Ishikawa (cell line): Measurements from ENCODE around the gene GUCY2D.

Experiments
- CEBPB ChIP-seq: IDR thresholded peaks from 2 replicates; pipeline ENCODE4 v1.6.1; 2012
- CREB1 ChIP-seq: IDR thresholded peaks from 2 replicates; pipeline ENCODE4 v1.6.1; 2012; ENCODE audit warnings: low read depth
- EGR1 ChIP-seq: IDR thresholded peaks from 2 replicates; pipeline ENCODE4 v1.6.1; 2012
- EP300 ChIP-seq: IDR thresholded peaks from 2 replicates; pipeline ENCODE4 v1.6.1; 2012; ENCODE audit warnings: borderline replicate concordance
- FOXM1 ChIP-seq: IDR thresholded peaks from 2 replicates; pipeline ENCODE4 v1.6.1; 2012; ENCODE audit warnings: low read depth, borderline replicate concordance
- NFIC ChIP-seq: IDR thresholded peaks from 2 replicates; pipeline ENCODE4 v1.6.1; 2012
- RAD21 ChIP-seq: IDR thresholded peaks from 2 replicates; pipeline ENCODE4 v1.6.1; 2012; ENCODE audit warnings: low read depth
- TAF1 ChIP-seq: IDR thresholded peaks from 2 replicates; pipeline ENCODE4 v1.6.1; 2012; ENCODE audit warnings: low read depth, mild to moderate bottlenecking
- TCF12 ChIP-seq: IDR thresholded peaks from 2 replicates; pipeline ENCODE4 v1.6.1; 2012; ENCODE audit warnings: low read depth
- TEAD4 ChIP-seq: IDR thresholded peaks from 2 replicates; pipeline ENCODE4 v1.6.1; 2012
- YY1 ChIP-seq: IDR thresholded peaks from 2 replicates; pipeline ENCODE4 v1.6.1; 2012; ENCODE audit warnings: low read depth
- ZBTB7A ChIP-seq: IDR thresholded peaks from 2 replicates; pipeline ENCODE4 v1.6.1; 2012; ENCODE audit warnings: low read depth
- TF ChIP-seq, protein P1 (sequence below): IDR thresholded peaks from 2 replicates; pipeline ENCODE4 v1.6.1; 2012
- TF ChIP-seq, protein P2 (sequence below): IDR thresholded peaks from 2 replicates; pipeline ENCODE4 v1.6.1; 2012; ENCODE audit warnings: low read depth, mild to moderate bottlenecking
- TF ChIP-seq, protein P3 (sequence below): IDR thresholded peaks from 2 replicates; pipeline ENCODE4 v1.6.1; 2012

Gene GUCY2D

DNA sequence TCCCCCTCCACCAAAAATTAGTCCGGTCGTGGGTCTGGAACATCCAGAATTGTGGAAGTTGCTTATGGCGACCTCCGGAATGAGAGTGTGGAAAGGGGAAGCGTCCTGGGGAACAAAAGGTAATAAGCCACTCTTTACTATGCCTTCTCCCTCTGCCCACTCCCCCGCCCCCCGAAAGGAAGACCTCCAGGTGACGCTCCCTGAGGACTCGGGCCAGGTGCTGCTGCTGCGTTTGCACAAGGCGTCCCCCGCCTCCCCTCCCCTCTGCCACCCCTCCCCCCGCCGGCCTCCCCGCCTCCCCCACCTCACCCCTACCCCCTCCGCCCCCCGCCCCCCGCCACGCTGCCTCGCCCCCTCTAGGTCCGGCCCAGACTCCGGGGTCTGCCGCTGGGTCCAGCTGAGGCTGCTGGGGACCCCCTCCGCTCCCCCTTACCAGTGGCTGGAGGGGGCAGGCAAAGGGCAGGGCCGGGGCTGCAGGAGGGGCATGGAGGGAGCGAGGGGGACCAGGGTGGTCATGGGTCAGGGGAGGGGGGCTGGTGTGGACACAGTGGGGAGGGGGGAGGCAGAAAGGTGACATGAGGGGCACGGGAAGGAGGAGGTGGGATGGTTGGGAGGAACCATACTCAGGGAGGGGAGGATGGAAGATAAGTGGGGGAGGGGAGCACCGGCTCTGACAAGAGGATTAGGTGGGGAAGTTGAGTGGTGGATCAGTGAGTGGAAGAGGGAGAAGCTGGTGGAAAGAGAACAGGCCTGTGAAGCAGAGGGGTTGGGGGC lies 61.5 kb downstream of the GUCY2D start:
- TF ChIP-seq YY1 (no peak), RAD21 (no peak), NFIC (no peak), ZBTB7A (no peak), EP300 (no peak), TCF12 (no peak), CEBPB (no peak), CREB1 (no peak), FOXM1 (no peak), TEAD4 (no peak), TAF1 (no peak), EGR1 (no peak)
- TF ChIP-seq, protein P1, sequence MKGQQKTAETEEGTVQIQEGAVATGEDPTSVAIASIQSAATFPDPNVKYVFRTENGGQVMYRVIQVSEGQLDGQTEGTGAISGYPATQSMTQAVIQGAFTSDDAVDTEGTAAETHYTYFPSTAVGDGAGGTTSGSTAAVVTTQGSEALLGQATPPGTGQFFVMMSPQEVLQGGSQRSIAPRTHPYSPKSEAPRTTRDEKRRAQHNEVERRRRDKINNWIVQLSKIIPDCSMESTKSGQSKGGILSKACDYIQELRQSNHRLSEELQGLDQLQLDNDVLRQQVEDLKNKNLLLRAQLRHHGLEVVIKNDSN: no peak
- TF ChIP-seq, protein P2, sequence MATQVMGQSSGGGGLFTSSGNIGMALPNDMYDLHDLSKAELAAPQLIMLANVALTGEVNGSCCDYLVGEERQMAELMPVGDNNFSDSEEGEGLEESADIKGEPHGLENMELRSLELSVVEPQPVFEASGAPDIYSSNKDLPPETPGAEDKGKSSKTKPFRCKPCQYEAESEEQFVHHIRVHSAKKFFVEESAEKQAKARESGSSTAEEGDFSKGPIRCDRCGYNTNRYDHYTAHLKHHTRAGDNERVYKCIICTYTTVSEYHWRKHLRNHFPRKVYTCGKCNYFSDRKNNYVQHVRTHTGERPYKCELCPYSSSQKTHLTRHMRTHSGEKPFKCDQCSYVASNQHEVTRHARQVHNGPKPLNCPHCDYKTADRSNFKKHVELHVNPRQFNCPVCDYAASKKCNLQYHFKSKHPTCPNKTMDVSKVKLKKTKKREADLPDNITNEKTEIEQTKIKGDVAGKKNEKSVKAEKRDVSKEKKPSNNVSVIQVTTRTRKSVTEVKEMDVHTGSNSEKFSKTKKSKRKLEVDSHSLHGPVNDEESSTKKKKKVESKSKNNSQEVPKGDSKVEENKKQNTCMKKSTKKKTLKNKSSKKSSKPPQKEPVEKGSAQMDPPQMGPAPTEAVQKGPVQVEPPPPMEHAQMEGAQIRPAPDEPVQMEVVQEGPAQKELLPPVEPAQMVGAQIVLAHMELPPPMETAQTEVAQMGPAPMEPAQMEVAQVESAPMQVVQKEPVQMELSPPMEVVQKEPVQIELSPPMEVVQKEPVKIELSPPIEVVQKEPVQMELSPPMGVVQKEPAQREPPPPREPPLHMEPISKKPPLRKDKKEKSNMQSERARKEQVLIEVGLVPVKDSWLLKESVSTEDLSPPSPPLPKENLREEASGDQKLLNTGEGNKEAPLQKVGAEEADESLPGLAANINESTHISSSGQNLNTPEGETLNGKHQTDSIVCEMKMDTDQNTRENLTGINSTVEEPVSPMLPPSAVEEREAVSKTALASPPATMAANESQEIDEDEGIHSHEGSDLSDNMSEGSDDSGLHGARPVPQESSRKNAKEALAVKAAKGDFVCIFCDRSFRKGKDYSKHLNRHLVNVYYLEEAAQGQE: no peak
- TF ChIP-seq, protein P3, sequence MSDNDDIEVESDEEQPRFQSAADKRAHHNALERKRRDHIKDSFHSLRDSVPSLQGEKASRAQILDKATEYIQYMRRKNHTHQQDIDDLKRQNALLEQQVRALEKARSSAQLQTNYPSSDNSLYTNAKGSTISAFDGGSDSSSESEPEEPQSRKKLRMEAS: no peak

DNA sequence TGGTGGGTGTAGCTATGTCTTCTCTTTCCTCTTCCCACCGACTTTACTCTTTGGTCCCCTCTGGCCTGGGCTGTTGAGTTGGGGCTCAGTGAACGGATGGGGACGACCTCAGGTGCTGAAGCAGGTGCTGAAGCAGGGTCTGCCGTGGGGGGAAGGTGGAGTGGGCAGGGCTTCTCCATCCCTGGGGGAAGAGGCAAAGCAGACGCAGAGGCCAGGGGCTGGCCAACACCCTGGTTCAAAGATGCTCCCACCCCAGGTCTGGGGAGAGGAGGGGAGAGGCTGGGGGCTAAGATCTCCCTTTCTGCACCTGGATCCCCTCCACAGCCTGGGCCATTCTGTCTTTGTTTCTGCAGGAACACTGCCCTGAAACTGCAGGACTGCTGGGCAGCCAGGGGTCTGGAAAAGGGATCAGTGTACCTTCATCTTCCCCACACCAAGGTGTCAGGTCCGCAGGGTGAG lies 62.2 kb downstream of the GUCY2D start:
- TF ChIP-seq TEAD4: no peak
- TF ChIP-seq CREB1: no peak
- no peak for TF ChIP-seq CEBPB
- TF ChIP-seq RAD21: no peak
- no peak for TF ChIP-seq NFIC
- TF ChIP-seq, protein P3: no peak
- no peak for TF ChIP-seq TCF12
- TF ChIP-seq, protein P1: no peak
- TF ChIP-seq TAF1: no peak
- no peak for TF ChIP-seq EGR1
- TF ChIP-seq YY1: no peak

DNA sequence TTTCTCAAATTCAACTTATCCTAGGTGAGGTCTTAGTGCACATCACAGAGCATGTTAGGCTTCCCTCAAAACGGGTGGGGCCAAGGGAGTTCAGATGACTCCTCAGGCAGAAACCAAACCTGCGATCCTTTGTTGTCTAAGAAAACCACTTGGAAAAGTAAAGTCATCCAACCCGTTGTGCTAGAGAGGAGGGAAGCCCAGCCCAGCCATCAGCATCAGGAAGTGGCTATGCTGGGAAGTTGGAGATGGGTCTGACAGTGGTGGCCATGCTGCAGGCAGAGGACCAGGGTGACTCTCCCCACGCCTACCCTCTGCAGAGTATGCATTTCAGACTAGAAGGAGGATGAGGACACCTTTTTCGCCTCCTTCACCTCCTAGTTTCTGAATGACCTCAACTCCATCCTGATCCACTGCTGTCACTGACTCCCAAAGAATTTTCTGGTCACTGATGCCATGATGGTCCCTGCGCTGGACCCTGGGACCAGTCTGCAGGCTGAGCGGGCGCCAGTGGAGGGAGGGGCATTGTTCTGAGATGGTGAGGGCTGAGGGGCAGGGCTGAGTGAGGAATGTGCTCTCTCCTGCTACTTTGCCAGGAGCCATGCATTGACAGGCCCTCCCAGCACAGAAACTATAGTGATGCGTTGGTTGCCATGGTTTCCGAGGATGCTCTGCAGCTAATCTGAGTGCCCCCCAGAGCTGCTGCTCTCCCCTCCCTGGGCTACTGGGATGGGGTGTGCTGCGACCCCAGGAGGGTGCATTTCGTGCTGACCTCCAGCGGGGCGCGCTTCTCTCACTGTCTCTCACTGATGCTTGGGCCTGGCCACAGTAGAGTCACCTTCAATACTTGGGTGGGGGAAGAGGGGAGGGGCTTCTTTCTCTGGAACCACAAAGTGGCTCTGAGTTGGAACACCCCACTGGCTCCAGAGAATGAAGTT lies 64.7 kb downstream of the GUCY2D start:
- no peak for TF ChIP-seq ZBTB7A
- no peak for TF ChIP-seq TCF12
- TF ChIP-seq FOXM1: no peak
- no peak for TF ChIP-seq TEAD4
- no peak for TF ChIP-seq RAD21
- TF ChIP-seq CREB1: no peak
- TF ChIP-seq EP300: no peak
- TF ChIP-seq, protein P2: no peak
- TF ChIP-seq YY1: no peak
- TF ChIP-seq NFIC: no peak
- TF ChIP-seq, protein P1: no peak

DNA sequence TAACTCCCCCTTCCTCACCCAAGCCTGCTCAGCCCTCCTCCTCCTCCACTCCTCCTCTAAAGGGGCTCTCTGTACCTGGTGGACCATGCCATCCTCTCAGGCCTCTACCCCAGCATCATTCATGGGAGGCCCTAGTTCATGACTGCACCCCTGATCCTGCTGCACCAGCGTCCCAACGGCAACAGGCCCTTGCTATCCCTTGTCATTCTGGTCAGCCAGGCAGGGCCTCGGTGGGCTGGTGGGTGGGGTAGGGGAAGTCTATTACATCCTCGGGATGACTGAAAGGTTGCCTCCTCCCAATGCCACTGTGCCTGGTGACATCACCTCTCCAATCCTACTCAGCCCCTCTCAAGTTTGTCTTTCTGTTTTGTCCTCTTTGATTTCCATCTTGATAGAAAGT lies 65.4 kb downstream of the GUCY2D start:
- TF ChIP-seq ZBTB7A (no peak), NFIC (no peak), TAF1 (no peak)
